Glutamatergic neuron (in vitro differentiated cells): Measurements from ENCODE around the gene MSH4. TPM values are rescaled to one million over a fixed set of nuclear protein-coding genes. Genes with fewer than 3 reads are reported as not detected.
"Not testable (repeated sequence)": the region's sequence is repeated elsewhere in the genome, so short reads cannot be mapped to it uniquely, and the experiment has no call there.

ENCODE experiments used
- DNase-seq: peaks from one replicate; pipeline ENCODE4 v3.0.0; 2022
- H3K27ac Mint-ChIP-seq: one replicate; pipeline ENCODE4 v1.8.0; 2020; ENCODE audit warnings: mild to moderate bottlenecking, mixed read lengths, inconsistent platforms; ENCODE audit not compliant: unreplicated experiment
- H3K27me3 Mint-ChIP-seq: one replicate; pipeline ENCODE4 v1.8.0; 2020; ENCODE audit warnings: mild to moderate bottlenecking, moderate library complexity, mixed read lengths, inconsistent platforms; ENCODE audit not compliant: unreplicated experiment
- H3K36me3 Mint-ChIP-seq: one replicate; pipeline ENCODE4 v1.8.0; 2020; ENCODE audit warnings: mild to moderate bottlenecking, mixed read lengths, inconsistent platforms; ENCODE audit not compliant: unreplicated experiment
- H3K4me1 Mint-ChIP-seq: one replicate; pipeline ENCODE4 v1.8.0; 2020; ENCODE audit warnings: mild to moderate bottlenecking, low read depth, mixed read lengths, inconsistent platforms; ENCODE audit not compliant: unreplicated experiment
- H3K4me3 Mint-ChIP-seq: one replicate; pipeline ENCODE4 v1.8.0; 2020; ENCODE audit warnings: mild to moderate bottlenecking, mixed read lengths, inconsistent platforms; ENCODE audit not compliant: unreplicated experiment
- H3K9me3 Mint-ChIP-seq: one replicate; pipeline ENCODE4 v1.8.0; 2020; ENCODE audit warnings: mild to moderate bottlenecking, moderate library complexity, mixed read lengths, inconsistent platforms; ENCODE audit not compliant: unreplicated experiment
- total RNA-seq: library from RNA; stranded (reverse); fragmentation: NEBNext Ultra II Directional; extraction: Animal tissue kit (Norgen Biotek cat#: 25700); gene quantifications from one replicate; pipeline ENCODE4 v1.2.1, GENCODE V29; 2021; ENCODE audit not compliant: unreplicated experiment
- TF ChIP-seq, protein P1 (sequence below): fragments of 200-600 bp; sonication (generic); IDR thresholded peaks from one replicate; pipeline ENCODE4 v1.5.0; 2021; ENCODE audit not compliant: partially characterized antibody, unreplicated experiment

Gene MSH4
- total RNA-seq, 1 donor from 2014 or later, result 0.20 TPM

DNA sequence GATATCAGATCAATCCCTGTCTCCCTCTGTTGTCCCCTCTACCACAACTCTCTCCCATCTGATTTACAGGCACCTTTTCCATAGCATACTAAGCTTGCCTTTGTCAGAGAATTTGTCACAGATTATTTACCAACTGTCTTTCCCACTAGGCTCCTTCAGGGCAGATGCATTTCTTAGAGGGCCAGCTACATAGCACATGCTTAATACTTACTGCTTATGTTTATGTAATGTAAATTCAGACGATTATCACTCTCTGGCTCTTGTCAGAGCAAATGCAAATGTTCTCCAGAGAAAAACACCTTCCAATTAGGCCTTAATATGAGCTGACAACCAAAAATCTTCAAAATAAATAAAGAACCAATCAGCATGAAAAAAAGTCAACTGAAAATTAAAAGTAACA is 25.9 kb upstream of the MSH4 start:
- H3K27ac Mint-ChIP-seq, result no peak overlapping the region
- TF ChIP-seq, protein P1, sequence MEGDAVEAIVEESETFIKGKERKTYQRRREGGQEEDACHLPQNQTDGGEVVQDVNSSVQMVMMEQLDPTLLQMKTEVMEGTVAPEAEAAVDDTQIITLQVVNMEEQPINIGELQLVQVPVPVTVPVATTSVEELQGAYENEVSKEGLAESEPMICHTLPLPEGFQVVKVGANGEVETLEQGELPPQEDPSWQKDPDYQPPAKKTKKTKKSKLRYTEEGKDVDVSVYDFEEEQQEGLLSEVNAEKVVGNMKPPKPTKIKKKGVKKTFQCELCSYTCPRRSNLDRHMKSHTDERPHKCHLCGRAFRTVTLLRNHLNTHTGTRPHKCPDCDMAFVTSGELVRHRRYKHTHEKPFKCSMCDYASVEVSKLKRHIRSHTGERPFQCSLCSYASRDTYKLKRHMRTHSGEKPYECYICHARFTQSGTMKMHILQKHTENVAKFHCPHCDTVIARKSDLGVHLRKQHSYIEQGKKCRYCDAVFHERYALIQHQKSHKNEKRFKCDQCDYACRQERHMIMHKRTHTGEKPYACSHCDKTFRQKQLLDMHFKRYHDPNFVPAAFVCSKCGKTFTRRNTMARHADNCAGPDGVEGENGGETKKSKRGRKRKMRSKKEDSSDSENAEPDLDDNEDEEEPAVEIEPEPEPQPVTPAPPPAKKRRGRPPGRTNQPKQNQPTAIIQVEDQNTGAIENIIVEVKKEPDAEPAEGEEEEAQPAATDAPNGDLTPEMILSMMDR, result no peak
- no peak overlapping the region for H3K4me3 Mint-ChIP-seq
- peaks cover 2% of the 10 kb centered on the region for H3K27me3 Mint-ChIP-seq
- no peaks in the 10 kb centered on the region for H3K9me3 Mint-ChIP-seq
- no peak for DNase-seq
- no peaks in the 10 kb centered on the region for H3K36me3 Mint-ChIP-seq
- H3K4me1 Mint-ChIP-seq, result no peaks in the 10 kb centered on the region

DNA sequence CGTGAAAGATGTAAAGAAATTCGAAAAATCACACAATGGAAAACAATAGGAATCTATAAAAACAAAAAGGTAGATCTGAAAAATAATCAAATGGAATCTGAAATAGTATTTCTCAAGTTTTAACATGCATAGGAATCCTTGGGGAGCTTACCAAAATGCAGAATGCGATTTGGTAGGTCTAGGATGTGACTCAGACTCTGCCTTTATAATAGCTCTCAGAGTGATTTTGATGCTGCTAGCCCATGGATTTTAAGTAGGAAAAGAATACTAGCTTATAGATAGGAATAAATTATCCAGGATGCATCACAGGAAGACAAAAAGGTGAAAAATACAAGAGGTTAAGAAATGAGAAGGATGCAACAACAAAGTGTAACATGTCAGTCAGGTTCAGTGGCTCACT is 24.7 kb upstream of the MSH4 start:
- no peaks in the 10 kb centered on the region for H3K4me1 Mint-ChIP-seq
- H3K27me3 Mint-ChIP-seq, result peaks cover 2% of the 10 kb centered on the region
- no peak for DNase-seq
- H3K27ac Mint-ChIP-seq, result no peak overlapping the region
- no peaks in the 10 kb centered on the region for H3K9me3 Mint-ChIP-seq
- H3K36me3 Mint-ChIP-seq, result no peaks in the 10 kb centered on the region
- TF ChIP-seq, protein P1, result no peak
- no peak overlapping the region for H3K4me3 Mint-ChIP-seq

DNA sequence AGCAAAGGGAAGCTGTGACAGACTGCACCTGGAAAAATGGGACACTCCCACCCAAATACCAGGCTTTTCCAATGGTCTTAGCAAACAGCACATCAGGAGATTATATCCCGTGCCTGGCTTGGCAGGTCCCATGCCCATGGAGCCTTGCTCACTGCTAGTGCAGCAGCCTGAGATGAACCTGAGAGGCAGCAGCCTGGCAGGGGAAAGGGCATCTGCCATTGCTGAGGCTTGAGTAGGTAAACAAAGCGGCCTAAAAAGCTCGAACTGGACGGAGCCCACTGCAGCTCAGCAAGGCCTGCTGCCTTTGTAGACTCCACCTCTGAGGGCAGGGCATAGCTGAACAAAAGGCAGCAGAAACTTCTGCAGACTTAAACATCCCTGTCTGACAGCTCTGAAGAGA is 18.9 kb upstream of the MSH4 start:
- DNase-seq, H3K4me1 Mint-ChIP-seq, H3K27me3 Mint-ChIP-seq, H3K4me3 Mint-ChIP-seq, H3K9me3 Mint-ChIP-seq, H3K27ac Mint-ChIP-seq, H3K36me3 Mint-ChIP-seq: not testable (repeated sequence)

DNA sequence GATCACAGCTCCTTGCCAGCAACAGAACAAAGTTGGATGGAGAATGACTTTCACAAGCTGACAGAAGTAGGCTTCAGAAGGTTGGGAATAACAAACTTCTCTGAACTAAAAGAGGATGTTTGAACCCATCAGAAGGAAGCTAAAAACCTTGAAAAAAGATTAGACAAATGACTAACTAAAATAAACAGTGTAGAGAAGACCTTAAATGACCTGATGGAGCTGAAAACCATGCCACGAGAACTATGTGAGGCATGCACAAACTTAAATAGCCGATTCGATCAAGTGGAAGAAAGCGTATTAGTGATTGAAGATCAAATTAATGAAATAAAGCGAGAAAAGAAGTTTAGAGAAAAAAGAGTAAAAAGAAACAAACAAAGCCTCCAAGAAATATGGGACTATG is 18.0 kb upstream of the MSH4 start:
- H3K9me3 Mint-ChIP-seq, H3K27ac Mint-ChIP-seq, H3K4me3 Mint-ChIP-seq, DNase-seq, H3K27me3 Mint-ChIP-seq, H3K4me1 Mint-ChIP-seq, H3K36me3 Mint-ChIP-seq: not testable (repeated sequence)

DNA sequence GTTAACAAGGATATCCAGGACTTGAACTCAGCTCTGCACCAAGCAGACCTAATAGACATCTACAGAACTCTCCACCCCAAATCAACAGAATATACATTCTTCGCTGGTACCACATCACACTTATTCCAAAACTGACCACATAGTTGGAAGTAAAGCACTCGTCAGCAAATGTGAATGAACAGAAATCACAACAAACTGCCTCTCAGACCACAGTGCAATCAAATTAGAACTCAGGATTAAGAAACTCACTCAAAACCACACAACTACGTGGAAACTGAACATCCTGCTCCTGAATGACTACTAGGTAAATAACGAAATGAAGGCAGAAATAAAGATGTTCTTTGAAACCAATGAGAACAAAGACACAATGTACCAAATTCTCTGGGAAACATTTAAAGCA is 16.5 kb upstream of the MSH4 start:
- not testable (repeated sequence) for H3K4me1 Mint-ChIP-seq, H3K27me3 Mint-ChIP-seq

DNA sequence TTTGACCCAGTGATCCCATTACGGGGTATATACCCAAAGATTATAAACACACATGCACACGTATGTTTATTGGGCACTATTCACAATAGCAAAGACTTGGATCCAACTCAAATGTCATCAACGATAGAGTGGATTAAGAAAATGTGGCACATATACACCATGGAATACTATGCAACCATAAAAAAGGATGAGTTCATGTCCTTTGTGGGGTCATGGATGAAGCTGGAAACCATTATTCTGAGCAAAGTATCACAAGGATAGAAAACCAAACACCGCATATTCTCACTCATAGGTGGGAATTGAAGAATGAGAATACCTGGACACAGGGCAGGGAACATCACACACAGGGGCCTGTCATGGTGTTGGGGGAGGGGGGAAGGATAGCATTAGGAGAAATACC is 12.8 kb upstream of the MSH4 start:
- peaks cover 12% of the 10 kb centered on the region for H3K4me1 Mint-ChIP-seq
- H3K36me3 Mint-ChIP-seq, H3K27me3 Mint-ChIP-seq, DNase-seq, H3K9me3 Mint-ChIP-seq, H3K27ac Mint-ChIP-seq, H3K4me3 Mint-ChIP-seq: not testable (repeated sequence)

More for the DNA sequence above, 16.5 kb upstream of the MSH4 start:
- not testable (repeated sequence) for DNase-seq, H3K36me3 Mint-ChIP-seq, H3K27ac Mint-ChIP-seq, H3K9me3 Mint-ChIP-seq, H3K4me3 Mint-ChIP-seq

DNA sequence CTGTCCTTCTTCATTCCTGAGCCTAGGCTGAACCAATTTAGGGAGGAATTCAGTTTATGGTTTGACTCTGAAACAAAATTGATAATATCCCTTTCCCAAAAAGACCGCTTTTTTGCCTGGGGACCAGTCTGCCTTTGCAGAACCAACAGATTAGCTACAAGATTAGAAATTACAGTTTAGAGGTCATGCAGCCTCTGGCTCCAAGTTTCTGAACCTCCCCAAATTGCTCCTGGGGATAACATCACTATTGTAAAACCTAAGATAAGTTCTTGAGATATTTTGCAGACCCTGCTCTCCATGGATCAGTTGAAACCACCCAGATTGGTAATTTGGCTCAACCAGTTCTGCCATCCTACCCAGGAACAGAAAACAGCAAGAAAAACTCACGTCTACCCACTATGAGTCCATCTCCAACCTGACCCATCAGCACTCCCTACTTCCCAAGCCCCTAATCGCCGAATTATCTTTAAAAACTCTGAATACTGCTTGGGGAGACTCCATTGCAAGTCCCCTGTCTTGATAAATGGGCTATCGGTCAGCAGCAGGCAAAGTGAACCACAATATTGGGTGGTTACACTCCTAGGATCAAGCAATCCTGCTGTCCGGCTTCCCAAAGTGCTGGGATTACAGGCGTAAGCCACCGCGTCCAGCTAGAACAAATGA is 11.2 kb upstream of the MSH4 start:
- H3K36me3 Mint-ChIP-seq, result no peaks in the 10 kb centered on the region
- H3K4me3 Mint-ChIP-seq, result peak overlapping the region; percentile 100
- H3K27ac Mint-ChIP-seq, result peak overlapping the region; percentile 96
- peaks cover 2% of the 10 kb centered on the region for H3K27me3 Mint-ChIP-seq
- TF ChIP-seq, protein P1, result no peak
- H3K4me1 Mint-ChIP-seq, result peaks cover 18% of the 10 kb centered on the region
- no peak for DNase-seq
- peaks cover 7% of the 10 kb centered on the region for H3K9me3 Mint-ChIP-seq
